ENCODE results near the gene TRUB1. TPM values are rescaled to one million over a fixed set of nuclear protein-coding genes. Genes with fewer than 3 reads are reported as not detected.
"Not testable (repeated sequence)": the region's sequence is repeated elsewhere in the genome, so short reads cannot be mapped to it uniquely, and the experiment has no call there.

The TRUB1 gene
- 18.9 TPM for polyA plus RNA-seq (ENCODE audit: insufficient read length)

- DNase-seq (ENCODE audit: low read depth), result peak; percentile 97
Measured at GRCh38 chr10:114937962-114938855, at the start of gene TRUB1. TRUB1 (plus strand) TSS chr10:114938195; CDS start chr10:114938254, 59 bp downstream.

- no peak for DNase-seq (ENCODE audit: low read depth)
Measured at GRCh38 chr10:114893251-114893650, 44.7 kb upstream of the TRUB1 start.

GRCh38 chr10:114894911-114895310 is 43.1 kb upstream of the TRUB1 start:
- DNase-seq (ENCODE audit: low read depth), result no peak

GRCh38 chr10:114897011-114897410 is 41.0 kb upstream of the TRUB1 start:
- not testable (repeated sequence) for DNase-seq (ENCODE audit: low read depth)

- DNase-seq (ENCODE audit: low read depth), result no peak
Measured at GRCh38 chr10:114897593-114897992, 40.4 kb upstream of the TRUB1 start.

- DNase-seq (ENCODE audit: low read depth), result no peak
Measured at GRCh38 chr10:114899982-114900381, 38.0 kb upstream of the TRUB1 start.

- no peak for DNase-seq (ENCODE audit: low read depth)
Measured at GRCh38 chr10:114900658-114901057, 37.3 kb upstream of the TRUB1 start.

GRCh38 chr10:114902151-114902550 is 35.8 kb upstream of the TRUB1 start:
- DNase-seq (ENCODE audit: low read depth), result no peak

GRCh38 chr10:114905450-114905849 is 32.5 kb upstream of the TRUB1 start:
- no peak for DNase-seq (ENCODE audit: low read depth)

GRCh38 chr10:114906981-114907380 is 31.0 kb upstream of the TRUB1 start:
- DNase-seq (ENCODE audit: low read depth), result no peak

GRCh38 chr10:114908896-114909295 is 29.1 kb upstream of the TRUB1 start:
- no peak for DNase-seq (ENCODE audit: low read depth)

- DNase-seq (ENCODE audit: low read depth), result no peak
Measured at GRCh38 chr10:114911052-114911711, 26.8 kb upstream of the TRUB1 start.

- DNase-seq (ENCODE audit: low read depth), result no peak
Measured at GRCh38 chr10:114911801-114912469, 26.1 kb upstream of the TRUB1 start.

- DNase-seq (ENCODE audit: low read depth), result no peak
Measured at GRCh38 chr10:114912470-114912859, 25.5 kb upstream of the TRUB1 start.

GRCh38 chr10:114914560-114914959 is 23.4 kb upstream of the TRUB1 start:
- DNase-seq (ENCODE audit: low read depth), result no peak

- no peak for DNase-seq (ENCODE audit: low read depth)
Measured at GRCh38 chr10:114915294-114915693, 22.7 kb upstream of the TRUB1 start.

- no peak for DNase-seq (ENCODE audit: low read depth)
Measured at GRCh38 chr10:114916653-114917052, 21.3 kb upstream of the TRUB1 start.

- no peak for DNase-seq (ENCODE audit: low read depth)
Measured at GRCh38 chr10:114917459-114917858, 20.5 kb upstream of the TRUB1 start.

GRCh38 chr10:114917927-114918672 is 19.9 kb upstream of the TRUB1 start:
- DNase-seq (ENCODE audit: low read depth), result no peak

GRCh38 chr10:114920459-114920858 is 17.5 kb upstream of the TRUB1 start:
- no peak for DNase-seq (ENCODE audit: low read depth)

GRCh38 chr10:114922003-114922402 is 16.0 kb upstream of the TRUB1 start:
- DNase-seq (ENCODE audit: low read depth), result no peak

- no peak for DNase-seq (ENCODE audit: low read depth)
Measured at GRCh38 chr10:114923551-114923950, 14.4 kb upstream of the TRUB1 start.
